Endometrium (tissue), 2 donors: ENCODE results near the gene ATP5MK.
"Not testable (repeated sequence)": the region's sequence is repeated elsewhere in the genome, so short reads cannot be mapped to it uniquely, and the experiment has no call there.

ENCODE experiments used
- FAIRE-seq: peaks from 2 replicates; lab custom pipeline; 2012; peaks lifted over from hg19 to GRCh38; lab: Jason Lieb, UNC
- donor health status: control.
- donor health status: control.

Gene ATP5MK

GRCh38 chr10:103396067-103396788, at the start of gene ATP5MK, which contains the start of gene PDCD11:
Gene ATP5MK, minus strand, starts transcription at chr10:103396475. Its CDS starts 4,018 bp downstream, at chr10:103392457.
Gene PDCD11, plus strand, starts transcription at chr10:103396626. Its CDS starts 1,801 bp downstream, at chr10:103398427.
- FAIRE-seq, result peak; percentile 93

- FAIRE-seq, result no peak
Observed at GRCh38 chr10:103445366-103445765, 49.1 kb upstream of the ATP5MK start.

- FAIRE-seq, result no peak
Observed at GRCh38 chr10:103444478-103444877, 48.2 kb upstream of the ATP5MK start.

GRCh38 chr10:103443475-103444185, 47.4 kb upstream of the ATP5MK start:
- FAIRE-seq, result no peak

GRCh38 chr10:103442031-103442461, 45.8 kb upstream of the ATP5MK start:
- FAIRE-seq, result no peak

- FAIRE-seq, result no peak
Observed at GRCh38 chr10:103441611-103442010, 45.3 kb upstream of the ATP5MK start.

GRCh38 chr10:103441206-103441605, 44.9 kb upstream of the ATP5MK start:
- no peak for FAIRE-seq

GRCh38 chr10:103440416-103440815, 44.1 kb upstream of the ATP5MK start:
- no peak for FAIRE-seq

- no peak for FAIRE-seq
Observed at GRCh38 chr10:103439776-103440175, 43.5 kb upstream of the ATP5MK start.

- FAIRE-seq, result no peak
Observed at GRCh38 chr10:103433858-103434257, 37.6 kb upstream of the ATP5MK start.

- FAIRE-seq, result no peak
Observed at GRCh38 chr10:103431902-103432301, 35.6 kb upstream of the ATP5MK start.

GRCh38 chr10:103429647-103430046, 33.4 kb upstream of the ATP5MK start:
- no peak for FAIRE-seq

- FAIRE-seq, result no peak
Observed at GRCh38 chr10:103428989-103429643, 32.8 kb upstream of the ATP5MK start.

GRCh38 chr10:103427866-103428265, 31.6 kb upstream of the ATP5MK start:
- FAIRE-seq, result no peak

- FAIRE-seq, result no peak
Observed at GRCh38 chr10:103423748-103424147, 27.5 kb upstream of the ATP5MK start.

GRCh38 chr10:103419101-103419500, 22.8 kb upstream of the ATP5MK start:
- FAIRE-seq, result no peak

GRCh38 chr10:103417601-103418000, 21.3 kb upstream of the ATP5MK start:
- no peak for FAIRE-seq

- not testable (repeated sequence) for FAIRE-seq
Observed at GRCh38 chr10:103417148-103417469, 20.8 kb upstream of the ATP5MK start.

- no peak for FAIRE-seq
Observed at GRCh38 chr10:103416436-103417147, 20.3 kb upstream of the ATP5MK start.

- FAIRE-seq, result no peak
Observed at GRCh38 chr10:103415581-103415980, 19.3 kb upstream of the ATP5MK start.

GRCh38 chr10:103413564-103413963, 17.3 kb upstream of the ATP5MK start:
- no peak for FAIRE-seq

GRCh38 chr10:103397191-103397825, 1.0 kb upstream of the ATP5MK start:
- FAIRE-seq, result no peak
